Endodermal cell (in vitro differentiated cells): ENCODE data around the gene LRRC2. TPM values are rescaled to one million over a fixed set of nuclear protein-coding genes. Genes with fewer than 3 reads are reported as not detected.
"Not testable (repeated sequence)": the region's sequence is repeated elsewhere in the genome, so short reads cannot be mapped to it uniquely, and the experiment has no call there.

Source experiments
- DNase-seq: peaks from one replicate; pipeline ENCODE4 v3.0.0-alpha.2; 2017
- H3K27ac ChIP-seq: 2 replicates; pipeline ENCODE4 v1.5.1; 2013; ENCODE audit warnings: mild to moderate bottlenecking, low read depth, low read length, moderate library complexity
- H3K27me3 ChIP-seq: 2 replicates; pipeline ENCODE4 v1.6.1; 2013; ENCODE audit warnings: mild to moderate bottlenecking, low read length, moderate library complexity; ENCODE audit not compliant: insufficient read depth, control insufficient read depth, poor library complexity, severe bottlenecking
- H3K36me3 ChIP-seq: 2 replicates; pipeline ENCODE4 v1.7.0; 2013; ENCODE audit warnings: mild to moderate bottlenecking, low read length, moderate library complexity; ENCODE audit not compliant: control insufficient read depth, insufficient read depth
- H3K4me1 ChIP-seq: one replicate; pipeline ENCODE4 v1.7.0; 2013; ENCODE audit warnings: low read length; ENCODE audit not compliant: control insufficient read depth, insufficient read depth
- H3K4me3 ChIP-seq: 2 replicates; pipeline ENCODE4 v1.5.1; 2013; ENCODE audit warnings: mild to moderate bottlenecking, low read length, moderate library complexity
- H3K9ac ChIP-seq: 2 replicates; pipeline ENCODE4 v1.6.1; 2013; ENCODE audit warnings: mild to moderate bottlenecking, low read length, moderate library complexity; ENCODE audit not compliant: poor library complexity, severe bottlenecking; ENCODE audit errors: extremely low read depth
- H3K9me3 ChIP-seq: 2 replicates; pipeline ENCODE4 v1.6.1; 2013; ENCODE audit warnings: mild to moderate bottlenecking, low read length, moderate library complexity; ENCODE audit not compliant: control insufficient read depth
- H3K27ac Mint-ChIP-seq: 2 replicates; pipeline ENCODE4 v1.8.0; 2020; ENCODE audit warnings: mixed read lengths
- H3K27me3 Mint-ChIP-seq: 2 replicates; pipeline ENCODE4 v1.8.0; 2021; ENCODE audit warnings: mild to moderate bottlenecking, mixed read lengths; ENCODE audit not compliant: insufficient read depth
- H3K36me3 Mint-ChIP-seq: 2 replicates; pipeline ENCODE4 v1.8.0; 2020; ENCODE audit warnings: low read depth, mixed read lengths
- H3K4me1 Mint-ChIP-seq: 2 replicates; pipeline ENCODE4 v1.8.0; 2020; ENCODE audit warnings: mixed read lengths
- H3K4me3 Mint-ChIP-seq: 2 replicates; pipeline ENCODE4 v1.8.0; 2020; ENCODE audit warnings: mild to moderate bottlenecking, moderate library complexity, mixed read lengths
- H3K9me3 Mint-ChIP-seq: 2 replicates; pipeline ENCODE4 v1.8.0; 2020; ENCODE audit warnings: mild to moderate bottlenecking, mixed read lengths
- WGBS, 2 experiments: methylation state at CpG; one replicate each; pipeline versions ENCODE4 v1.1.5 to v1.1.7; 2013; ENCODE audit warnings: missing lambda C conversion rate in 2 of 2, mixed read lengths in 1 of 2; ENCODE audit not compliant: insufficient coverage in 1 of 2, insufficient read length in 1 of 2; 5-methylcytosine and 5-hydroxymethylcytosine counted together
- total RNA-seq, 2 donors: library from RNA; stranded (reverse); fragmentation: NEBNext Ultra II Directional in 1 of 2; extraction: Animal tissue kit (Norgen Biotek cat#: 25700) in 1 of 2; gene quantifications; 2 replicates in 1 of 2; 3 replicates in 1 of 2; pipeline ENCODE4 v1.2.1, GENCODE V29; 2021
- TF ChIP-seq, protein P1 (sequence below): fragments of 200-600 bp; sonication (generic); conservative IDR thresholded peaks from 2 replicates; pipeline ENCODE4 v1.5.0; 2021; ENCODE audit warnings: antibody characterized with exemption, mild to moderate bottlenecking

LRRC2 gene
- total RNA-seq, 2 donors from 2014 or later = 8.9 to 10.2 TPM

- Histone ChIP-seq H3K27me3 (no peaks in the 10 kb centered on the region), H3K36me3 (peaks cover 65% of the 10 kb centered on the region), H3K4me3 (no peak overlapping the region), H3K9me3 (no peaks in the 10 kb centered on the region), H3K9ac (no peak overlapping the region), H3K27ac (no peak overlapping the region), H3K4me1 (no peaks in the 10 kb centered on the region)
- H3K9me3 Mint-ChIP-seq = no peaks in the 10 kb centered on the region
- peaks cover 19% of the 10 kb centered on the region for H3K4me1 Mint-ChIP-seq
- 93 to 100% methylated on average over 1 to 4 of the region's 4 CpGs for WGBS, 2 experiments
- TF ChIP-seq, protein P1, sequence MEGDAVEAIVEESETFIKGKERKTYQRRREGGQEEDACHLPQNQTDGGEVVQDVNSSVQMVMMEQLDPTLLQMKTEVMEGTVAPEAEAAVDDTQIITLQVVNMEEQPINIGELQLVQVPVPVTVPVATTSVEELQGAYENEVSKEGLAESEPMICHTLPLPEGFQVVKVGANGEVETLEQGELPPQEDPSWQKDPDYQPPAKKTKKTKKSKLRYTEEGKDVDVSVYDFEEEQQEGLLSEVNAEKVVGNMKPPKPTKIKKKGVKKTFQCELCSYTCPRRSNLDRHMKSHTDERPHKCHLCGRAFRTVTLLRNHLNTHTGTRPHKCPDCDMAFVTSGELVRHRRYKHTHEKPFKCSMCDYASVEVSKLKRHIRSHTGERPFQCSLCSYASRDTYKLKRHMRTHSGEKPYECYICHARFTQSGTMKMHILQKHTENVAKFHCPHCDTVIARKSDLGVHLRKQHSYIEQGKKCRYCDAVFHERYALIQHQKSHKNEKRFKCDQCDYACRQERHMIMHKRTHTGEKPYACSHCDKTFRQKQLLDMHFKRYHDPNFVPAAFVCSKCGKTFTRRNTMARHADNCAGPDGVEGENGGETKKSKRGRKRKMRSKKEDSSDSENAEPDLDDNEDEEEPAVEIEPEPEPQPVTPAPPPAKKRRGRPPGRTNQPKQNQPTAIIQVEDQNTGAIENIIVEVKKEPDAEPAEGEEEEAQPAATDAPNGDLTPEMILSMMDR = no peak
- no peak overlapping the region for H3K4me3 Mint-ChIP-seq
- DNase-seq = no peak
- H3K27ac Mint-ChIP-seq = peak overlapping the region; percentile 35
- H3K36me3 Mint-ChIP-seq = peaks cover 67% of the 10 kb centered on the region
- H3K27me3 Mint-ChIP-seq = no peaks in the 10 kb centered on the region
These were observed 25.6 kb downstream of the LRRC2 start for GRCh38 chr3:46540550-46540949.

- Mint-ChIP-seq H3K27me3 (no peaks in the 10 kb centered on the region), H3K4me3 (no peak overlapping the region), H3K4me1 (peaks cover 16% of the 10 kb centered on the region), H3K36me3 (peaks cover 67% of the 10 kb centered on the region), H3K9me3 (no peaks in the 10 kb centered on the region), H3K27ac (peak overlapping the region; percentile 21)
- TF ChIP-seq, protein P1 = no peak
- H3K4me1 ChIP-seq = no peaks in the 10 kb centered on the region
- no peak for DNase-seq
- no peaks in the 10 kb centered on the region for H3K9me3 ChIP-seq
- no peaks in the 10 kb centered on the region for H3K27me3 ChIP-seq
- no peak overlapping the region for H3K9ac ChIP-seq
- peaks cover 69% of the 10 kb centered on the region for H3K36me3 ChIP-seq
- no peak overlapping the region for H3K27ac ChIP-seq
- no peak overlapping the region for H3K4me3 ChIP-seq
- 93 to 96% methylated on average over 5 to 9 of the region's 9 CpGs for WGBS, 2 experiments
These were observed 26.6 kb downstream of the LRRC2 start for GRCh38 chr3:46539443-46540005.

GRCh38 chr3:46538803-46539442, 27.2 kb downstream of the LRRC2 start:
- no peaks in the 10 kb centered on the region for H3K4me1 ChIP-seq
- WGBS, 2 experiments = 86 to 89% methylated on average over 12 to 14 of the region's 14 CpGs
- Mint-ChIP-seq H3K27ac (no peak overlapping the region), H3K4me1 (peaks cover 16% of the 10 kb centered on the region), H3K4me3 (no peak overlapping the region), H3K27me3 (no peaks in the 10 kb centered on the region), H3K36me3 (peaks cover 68% of the 10 kb centered on the region), H3K9me3 (peaks cover 2% of the 10 kb centered on the region)
- DNase-seq = no peak
- H3K4me3 ChIP-seq = no peak overlapping the region
- H3K9me3 ChIP-seq = no peaks in the 10 kb centered on the region
- H3K9ac ChIP-seq = no peak overlapping the region
- H3K36me3 ChIP-seq = peaks cover 65% of the 10 kb centered on the region
- TF ChIP-seq, protein P1 = no peak
- no peaks in the 10 kb centered on the region for H3K27me3 ChIP-seq
- no peak overlapping the region for H3K27ac ChIP-seq

GRCh38 chr3:46538425-46538802, 27.7 kb downstream of the LRRC2 start:
- not testable (repeated sequence) for H3K4me1 ChIP-seq, H3K4me3 Mint-ChIP-seq, H3K27me3 Mint-ChIP-seq, H3K9me3 Mint-ChIP-seq, H3K9ac ChIP-seq, H3K4me3 ChIP-seq, H3K9me3 ChIP-seq, DNase-seq, H3K27ac ChIP-seq, H3K27me3 ChIP-seq, H3K27ac Mint-ChIP-seq
- Mint-ChIP-seq H3K36me3 (peaks cover 64% of the 10 kb centered on the region), H3K4me1 (peaks cover 16% of the 10 kb centered on the region)
- peaks cover 61% of the 10 kb centered on the region for H3K36me3 ChIP-seq
- WGBS, 2 experiments = 65 to 100% methylated on average over 1 to 4 of the region's 5 CpGs
